Measurements from ENCODE around the gene SEMA4C.

The SEMA4C gene

GRCh38 chr2:96832754-96833507 lies 36.9 kb downstream of the SEMA4C start:
- H3K36me3 ChIP-seq (ENCODE audit: control insufficient read depth in 1 of 2, insufficient read depth in 2 of 2, low read length in 2 of 2): peaks cover 34 to 43% of the 10 kb centered on the region in 2 donors
- H3K9me3 ChIP-seq (ENCODE audit: control insufficient read depth in 1 of 2, low read length in 2 of 2): no peaks in the 10 kb centered on the region
- H3K4me3 ChIP-seq (ENCODE audit: low read depth in 1 of 2, low read length in 2 of 2): no peak overlapping the region
- H3K27ac ChIP-seq (ENCODE audit: low read length): no peak overlapping the region
- no peaks in the 10 kb centered on the region for H3K27me3 ChIP-seq (ENCODE audit: low read depth, low read length)
- H3K4me1 ChIP-seq (ENCODE audit: control insufficient read depth in 1 of 2, insufficient read depth in 2 of 2, low read length in 2 of 2): peaks cover 3 to 12% of the 10 kb centered on the region in 2 donors

- peaks cover 3 to 12% of the 10 kb centered on the region in 2 donors for H3K4me1 ChIP-seq (ENCODE audit: control insufficient read depth in 1 of 2, insufficient read depth in 2 of 2, low read length in 2 of 2)
These were observed 37.5 kb downstream of the SEMA4C start for GRCh38 chr2:96832408-96832753.

GRCh38 chr2:96831679-96832078 lies 38.2 kb downstream of the SEMA4C start:
- peaks cover 38 to 54% of the 10 kb centered on the region in 2 donors for H3K36me3 ChIP-seq (ENCODE audit: control insufficient read depth in 1 of 2, insufficient read depth in 2 of 2, low read length in 2 of 2)
- no peak overlapping the region for H3K27ac ChIP-seq (ENCODE audit: low read length)
- peaks cover 3 to 12% of the 10 kb centered on the region in 2 donors for H3K4me1 ChIP-seq (ENCODE audit: control insufficient read depth in 1 of 2, insufficient read depth in 2 of 2, low read length in 2 of 2)
- H3K4me3 ChIP-seq (ENCODE audit: low read depth in 1 of 2, low read length in 2 of 2): no peak overlapping the region
- H3K27me3 ChIP-seq (ENCODE audit: low read depth, low read length): no peaks in the 10 kb centered on the region
- H3K9me3 ChIP-seq (ENCODE audit: control insufficient read depth in 1 of 2, low read length in 2 of 2): no peaks in the 10 kb centered on the region

More at GRCh38 chr2:96832408-96832753, 37.5 kb downstream of the SEMA4C start:
- no peak overlapping the region for H3K4me3 ChIP-seq (ENCODE audit: low read depth in 1 of 2, low read length in 2 of 2)
- H3K36me3 ChIP-seq (ENCODE audit: control insufficient read depth in 1 of 2, insufficient read depth in 2 of 2, low read length in 2 of 2): peaks cover 38 to 49% of the 10 kb centered on the region in 2 donors
- H3K27me3 ChIP-seq (ENCODE audit: low read depth, low read length): no peaks in the 10 kb centered on the region
- no peak overlapping the region for H3K27ac ChIP-seq (ENCODE audit: low read length)
- H3K9me3 ChIP-seq (ENCODE audit: control insufficient read depth in 1 of 2, low read length in 2 of 2): no peaks in the 10 kb centered on the region

GRCh38 chr2:96830044-96830562 lies 39.8 kb downstream of the SEMA4C start:
- peaks cover 45 to 69% of the 10 kb centered on the region in 2 donors for H3K36me3 ChIP-seq (ENCODE audit: control insufficient read depth in 1 of 2, insufficient read depth in 2 of 2, low read length in 2 of 2)
- H3K4me1 ChIP-seq (ENCODE audit: control insufficient read depth in 1 of 2, insufficient read depth in 2 of 2, low read length in 2 of 2): peaks cover 3 to 12% of the 10 kb centered on the region in 2 donors
- H3K4me3 ChIP-seq (ENCODE audit: low read depth in 1 of 2, low read length in 2 of 2): no peak overlapping the region
- H3K27ac ChIP-seq (ENCODE audit: low read length): no peak overlapping the region
- no peaks in the 10 kb centered on the region for H3K9me3 ChIP-seq (ENCODE audit: control insufficient read depth in 1 of 2, low read length in 2 of 2)
- no peaks in the 10 kb centered on the region for H3K27me3 ChIP-seq (ENCODE audit: low read depth, low read length)

- Histone ChIP-seq H3K27ac (ENCODE audit: low read length) (no peak overlapping the region), H3K4me3 (ENCODE audit: low read depth in 1 of 2, low read length in 2 of 2) (no peak overlapping the region), H3K9me3 (ENCODE audit: control insufficient read depth in 1 of 2, low read length in 2 of 2) (no peaks in the 10 kb centered on the region), H3K36me3 (ENCODE audit: control insufficient read depth in 1 of 2, insufficient read depth in 2 of 2, low read length in 2 of 2) (peaks cover 43 to 71% of the 10 kb centered on the region in 2 donors), H3K27me3 (ENCODE audit: low read depth, low read length) (no peaks in the 10 kb centered on the region), H3K4me1 (ENCODE audit: control insufficient read depth in 1 of 2, insufficient read depth in 2 of 2, low read length in 2 of 2) (peaks cover 3 to 20% of the 10 kb centered on the region in 2 donors)
These were observed 41.0 kb downstream of the SEMA4C start for GRCh38 chr2:96828874-96829273.

- no peak overlapping the region for H3K4me3 ChIP-seq (ENCODE audit: low read depth in 1 of 2, low read length in 2 of 2)
- H3K27ac ChIP-seq (ENCODE audit: low read length): no peak overlapping the region
- peaks cover 3 to 23% of the 10 kb centered on the region in 2 donors for H3K4me1 ChIP-seq (ENCODE audit: control insufficient read depth in 1 of 2, insufficient read depth in 2 of 2, low read length in 2 of 2)
- H3K36me3 ChIP-seq (ENCODE audit: control insufficient read depth in 1 of 2, insufficient read depth in 2 of 2, low read length in 2 of 2): peaks cover 43 to 71% of the 10 kb centered on the region in 2 donors
- H3K9me3 ChIP-seq (ENCODE audit: control insufficient read depth in 1 of 2, low read length in 2 of 2): no peaks in the 10 kb centered on the region
- no peaks in the 10 kb centered on the region for H3K27me3 ChIP-seq (ENCODE audit: low read depth, low read length)
These were observed 41.4 kb downstream of the SEMA4C start for GRCh38 chr2:96828436-96828835.

GRCh38 chr2:96826546-96827278 lies 43.2 kb downstream of the SEMA4C start:
- Histone ChIP-seq H3K27me3 (ENCODE audit: low read depth, low read length) (no peaks in the 10 kb centered on the region), H3K36me3 (ENCODE audit: control insufficient read depth in 1 of 2, insufficient read depth in 2 of 2, low read length in 2 of 2) (peaks cover 41 to 60% of the 10 kb centered on the region in 2 donors), H3K9me3 (ENCODE audit: control insufficient read depth in 1 of 2, low read length in 2 of 2) (no peaks in the 10 kb centered on the region), H3K4me3 (ENCODE audit: low read depth in 1 of 2, low read length in 2 of 2) (no peak overlapping the region), H3K4me1 (ENCODE audit: control insufficient read depth in 1 of 2, insufficient read depth in 2 of 2, low read length in 2 of 2) (peaks cover 0 to 23% of the 10 kb centered on the region in 2 donors), H3K27ac (ENCODE audit: low read length) (no peak overlapping the region)

- Histone ChIP-seq H3K27ac (ENCODE audit: low read length) (no peak overlapping the region), H3K4me1 (ENCODE audit: control insufficient read depth in 1 of 2, insufficient read depth in 2 of 2, low read length in 2 of 2) (peaks cover 6 to 34% of the 10 kb centered on the region in 2 donors), H3K36me3 (ENCODE audit: control insufficient read depth in 1 of 2, insufficient read depth in 2 of 2, low read length in 2 of 2) (peaks cover 40 to 46% of the 10 kb centered on the region in 2 donors), H3K27me3 (ENCODE audit: low read depth, low read length) (no peaks in the 10 kb centered on the region), H3K4me3 (ENCODE audit: low read depth in 1 of 2, low read length in 2 of 2) (no peak overlapping the region), H3K9me3 (ENCODE audit: control insufficient read depth in 1 of 2, low read length in 2 of 2) (no peaks in the 10 kb centered on the region)
These were observed 44.8 kb downstream of the SEMA4C start for GRCh38 chr2:96825057-96825456.

GRCh38 chr2:96824079-96824870 lies 45.6 kb downstream of the SEMA4C start:
- Histone ChIP-seq H3K27ac (ENCODE audit: low read length) (no peak overlapping the region), H3K36me3 (ENCODE audit: control insufficient read depth in 1 of 2, insufficient read depth in 2 of 2, low read length in 2 of 2) (peaks cover 34 to 38% of the 10 kb centered on the region in 2 donors), H3K27me3 (ENCODE audit: low read depth, low read length) (no peaks in the 10 kb centered on the region), H3K4me3 (ENCODE audit: low read depth in 1 of 2, low read length in 2 of 2) (no peak overlapping the region), H3K4me1 (ENCODE audit: control insufficient read depth in 1 of 2, insufficient read depth in 2 of 2, low read length in 2 of 2) (peaks cover 12 to 41% of the 10 kb centered on the region in 2 donors), H3K9me3 (ENCODE audit: control insufficient read depth in 1 of 2, low read length in 2 of 2) (no peaks in the 10 kb centered on the region)

GRCh38 chr2:96823198-96823597 lies 46.7 kb downstream of the SEMA4C start:
- no peak overlapping the region for H3K4me3 ChIP-seq (ENCODE audit: low read depth in 1 of 2, low read length in 2 of 2)
- H3K27ac ChIP-seq (ENCODE audit: low read length): no peak overlapping the region
- H3K27me3 ChIP-seq (ENCODE audit: low read depth, low read length): no peaks in the 10 kb centered on the region
- H3K36me3 ChIP-seq (ENCODE audit: control insufficient read depth in 1 of 2, insufficient read depth in 2 of 2, low read length in 2 of 2): peaks cover 30% of the 10 kb centered on the region in 2 donors
- no peaks in the 10 kb centered on the region for H3K9me3 ChIP-seq (ENCODE audit: control insufficient read depth in 1 of 2, low read length in 2 of 2)
- peaks cover 21 to 51% of the 10 kb centered on the region in 2 donors for H3K4me1 ChIP-seq (ENCODE audit: control insufficient read depth in 1 of 2, insufficient read depth in 2 of 2, low read length in 2 of 2)

- Histone ChIP-seq H3K27me3 (ENCODE audit: low read depth, low read length) (no peaks in the 10 kb centered on the region), H3K27ac (ENCODE audit: low read length) (no peak overlapping the region), H3K9me3 (ENCODE audit: control insufficient read depth in 1 of 2, low read length in 2 of 2) (no peaks in the 10 kb centered on the region), H3K36me3 (ENCODE audit: control insufficient read depth in 1 of 2, insufficient read depth in 2 of 2, low read length in 2 of 2) (peaks cover 26% of the 10 kb centered on the region in 2 donors), H3K4me1 (ENCODE audit: control insufficient read depth in 1 of 2, insufficient read depth in 2 of 2, low read length in 2 of 2) (peaks cover 22 to 55% of the 10 kb centered on the region in 2 donors), H3K4me3 (ENCODE audit: low read depth in 1 of 2, low read length in 2 of 2) (no peak overlapping the region)
These were observed 47.1 kb downstream of the SEMA4C start for GRCh38 chr2:96822786-96823185.

All from muscle layer of duodenum (tissue), 2 donors.